ENCODE results near the gene FAM149A.

FAM149A gene

GRCh38 chr4:186096681-186097165 lies 7.8 kb upstream of the FAM149A start:
- Histone ChIP-seq H2AK5ac (ENCODE audit: low read length, severe bottlenecking) (no peak overlapping the region), H3K27me3 (ENCODE audit: control insufficient read depth in 1 of 2, insufficient read depth in 1 of 2, low read length in 2 of 2) (peaks cover 11 to 15% of the 10 kb centered on the region in 2 experiments), H3K23ac (ENCODE audit: low read length in 2 of 2) (no peak overlapping the region), H3K4ac (ENCODE audit: low read depth in 1 of 2, low read length in 2 of 2) (no peak overlapping the region), H4K8ac (ENCODE audit: low read length) (no peak overlapping the region), H3K18ac (ENCODE audit: low read depth in 1 of 2, low read length in 2 of 2) (no peak overlapping the region), H2BK120ac (ENCODE audit: low read depth, low read length) (no peak overlapping the region), H3K4me3 (ENCODE audit: insufficient read depth in 1 of 2, low read depth in 1 of 2, low read length in 2 of 2) (no peak overlapping the region), H3K4me1 (ENCODE audit: control insufficient read depth, insufficient read depth, low read depth, low read length) (peaks cover 2% of the 10 kb centered on the region), H3K9ac (ENCODE audit: low read length) (no peak overlapping the region), H2AFZ (ENCODE audit: low read depth, low read length) (peak overlapping the region; percentile 39), H2BK12ac (ENCODE audit: low read length in 2 of 2) (no peak overlapping the region), H2BK5ac (ENCODE audit: low read depth, low read length, poor library complexity, severe bottlenecking) (no peak overlapping the region), H3K9me3 (ENCODE audit: control insufficient read depth, low read length) (no peaks in the 10 kb centered on the region), H3K36me3 (ENCODE audit: control insufficient read depth in 1 of 2, insufficient read depth in 2 of 2, low read depth in 1 of 2, low read length in 2 of 2) (no peaks in the 10 kb centered on the region), H3K4me2 (ENCODE audit: low read length, poor library complexity, severe bottlenecking) (no peak overlapping the region), H3K79me1 (replicated peaks; ENCODE audit: low read length, poor library complexity, severe bottlenecking) (no peaks in the 10 kb centered on the region), H2BK15ac (ENCODE audit: low read depth, poor library complexity, severe bottlenecking) (no peak overlapping the region), H3K27ac (ENCODE audit: low read length, poor library complexity, severe bottlenecking) (no peak overlapping the region), H3K14ac (ENCODE audit: low read length in 2 of 2) (no peak overlapping the region), H4K91ac (ENCODE audit: low read length) (no peak overlapping the region)
- WGBS: 58% methylated on average over 9 of the region's 9 CpGs
- no peak for DNase-seq

GRCh38 chr4:186097386-186097785 lies 7.1 kb upstream of the FAM149A start:
- no peak overlapping the region for H2BK5ac ChIP-seq (ENCODE audit: low read depth, low read length, poor library complexity, severe bottlenecking)
- no peak overlapping the region for H2AK5ac ChIP-seq (ENCODE audit: low read length, severe bottlenecking)
- H3K4ac ChIP-seq (ENCODE audit: low read depth in 1 of 2, low read length in 2 of 2): no peak overlapping the region
- no peak for DNase-seq
- H3K9ac ChIP-seq (ENCODE audit: low read length): no peak overlapping the region
- H2BK120ac ChIP-seq (ENCODE audit: low read depth, low read length): no peak overlapping the region
- no peak overlapping the region for H4K8ac ChIP-seq (ENCODE audit: low read length)
- H3K23ac ChIP-seq (ENCODE audit: low read length in 2 of 2): no peak overlapping the region
- peaks cover 11 to 15% of the 10 kb centered on the region in 2 experiments for H3K27me3 ChIP-seq (ENCODE audit: control insufficient read depth in 1 of 2, insufficient read depth in 1 of 2, low read length in 2 of 2)
- H2BK12ac ChIP-seq (ENCODE audit: low read length in 2 of 2): no peak overlapping the region
- no peak overlapping the region for H3K18ac ChIP-seq (ENCODE audit: low read depth in 1 of 2, low read length in 2 of 2)
- no peak overlapping the region for H2BK15ac ChIP-seq (ENCODE audit: low read depth, poor library complexity, severe bottlenecking)
- no peaks in the 10 kb centered on the region for H3K9me3 ChIP-seq (ENCODE audit: control insufficient read depth, low read length)
- no peaks in the 10 kb centered on the region for H3K36me3 ChIP-seq (ENCODE audit: control insufficient read depth in 1 of 2, insufficient read depth in 2 of 2, low read depth in 1 of 2, low read length in 2 of 2)
- no peak overlapping the region for H4K91ac ChIP-seq (ENCODE audit: low read length)
- H3K14ac ChIP-seq (ENCODE audit: low read length in 2 of 2): no peak overlapping the region
- no peaks in the 10 kb centered on the region for H3K79me1 ChIP-seq (replicated peaks; ENCODE audit: low read length, poor library complexity, severe bottlenecking)
- peaks cover 2% of the 10 kb centered on the region for H3K4me1 ChIP-seq (ENCODE audit: control insufficient read depth, insufficient read depth, low read depth, low read length)
- H3K4me2 ChIP-seq (ENCODE audit: low read length, poor library complexity, severe bottlenecking): no peak overlapping the region
- no peak overlapping the region for H3K27ac ChIP-seq (ENCODE audit: low read length, poor library complexity, severe bottlenecking)
- no peak overlapping the region for H3K4me3 ChIP-seq (ENCODE audit: insufficient read depth in 1 of 2, low read depth in 1 of 2, low read length in 2 of 2)
- 65% methylated on average over 2 of the region's 5 CpGs for WGBS
- no peak overlapping the region for H2AFZ ChIP-seq (ENCODE audit: low read depth, low read length)

- no peak for DNase-seq
- H3K23ac ChIP-seq (ENCODE audit: low read length in 2 of 2): no peak overlapping the region
- H2BK5ac ChIP-seq (ENCODE audit: low read depth, low read length, poor library complexity, severe bottlenecking): no peak overlapping the region
- no peak overlapping the region for H4K8ac ChIP-seq (ENCODE audit: low read length)
- no peak overlapping the region for H3K4me3 ChIP-seq (ENCODE audit: insufficient read depth in 1 of 2, low read depth in 1 of 2, low read length in 2 of 2)
- no peak overlapping the region for H3K9ac ChIP-seq (ENCODE audit: low read length)
- H3K27ac ChIP-seq (ENCODE audit: low read length, poor library complexity, severe bottlenecking): no peak overlapping the region
- H3K27me3 ChIP-seq (ENCODE audit: control insufficient read depth in 1 of 2, insufficient read depth in 1 of 2, low read length in 2 of 2): peaks cover 14 to 17% of the 10 kb centered on the region in 2 experiments
- no peak overlapping the region for H4K91ac ChIP-seq (ENCODE audit: low read length)
- H3K14ac ChIP-seq (ENCODE audit: low read length in 2 of 2): no peak overlapping the region
- H2BK120ac ChIP-seq (ENCODE audit: low read depth, low read length): no peak overlapping the region
- no peaks in the 10 kb centered on the region for H3K9me3 ChIP-seq (ENCODE audit: control insufficient read depth, low read length)
- no peak overlapping the region for H2AFZ ChIP-seq (ENCODE audit: low read depth, low read length)
- H2BK12ac ChIP-seq (ENCODE audit: low read length in 2 of 2): no peak overlapping the region
- peaks cover 15% of the 10 kb centered on the region for H3K4me1 ChIP-seq (ENCODE audit: control insufficient read depth, insufficient read depth, low read depth, low read length)
- no peak overlapping the region for H2BK15ac ChIP-seq (ENCODE audit: low read depth, poor library complexity, severe bottlenecking)
- H3K36me3 ChIP-seq (ENCODE audit: control insufficient read depth in 1 of 2, insufficient read depth in 2 of 2, low read depth in 1 of 2, low read length in 2 of 2): no peaks in the 10 kb centered on the region
- no peak overlapping the region for H3K4me2 ChIP-seq (ENCODE audit: low read length, poor library complexity, severe bottlenecking)
- WGBS: 94% methylated on average over 12 of the region's 12 CpGs
- no peak overlapping the region for H3K4ac ChIP-seq (ENCODE audit: low read depth in 1 of 2, low read length in 2 of 2)
- H3K18ac ChIP-seq (ENCODE audit: low read depth in 1 of 2, low read length in 2 of 2): no peak overlapping the region
- no peaks in the 10 kb centered on the region for H3K79me1 ChIP-seq (replicated peaks; ENCODE audit: low read length, poor library complexity, severe bottlenecking)
- no peak overlapping the region for H2AK5ac ChIP-seq (ENCODE audit: low read length, severe bottlenecking)
Measured at GRCh38 chr4:186102931-186103330, 1.6 kb upstream of the FAM149A start.

DNA sequence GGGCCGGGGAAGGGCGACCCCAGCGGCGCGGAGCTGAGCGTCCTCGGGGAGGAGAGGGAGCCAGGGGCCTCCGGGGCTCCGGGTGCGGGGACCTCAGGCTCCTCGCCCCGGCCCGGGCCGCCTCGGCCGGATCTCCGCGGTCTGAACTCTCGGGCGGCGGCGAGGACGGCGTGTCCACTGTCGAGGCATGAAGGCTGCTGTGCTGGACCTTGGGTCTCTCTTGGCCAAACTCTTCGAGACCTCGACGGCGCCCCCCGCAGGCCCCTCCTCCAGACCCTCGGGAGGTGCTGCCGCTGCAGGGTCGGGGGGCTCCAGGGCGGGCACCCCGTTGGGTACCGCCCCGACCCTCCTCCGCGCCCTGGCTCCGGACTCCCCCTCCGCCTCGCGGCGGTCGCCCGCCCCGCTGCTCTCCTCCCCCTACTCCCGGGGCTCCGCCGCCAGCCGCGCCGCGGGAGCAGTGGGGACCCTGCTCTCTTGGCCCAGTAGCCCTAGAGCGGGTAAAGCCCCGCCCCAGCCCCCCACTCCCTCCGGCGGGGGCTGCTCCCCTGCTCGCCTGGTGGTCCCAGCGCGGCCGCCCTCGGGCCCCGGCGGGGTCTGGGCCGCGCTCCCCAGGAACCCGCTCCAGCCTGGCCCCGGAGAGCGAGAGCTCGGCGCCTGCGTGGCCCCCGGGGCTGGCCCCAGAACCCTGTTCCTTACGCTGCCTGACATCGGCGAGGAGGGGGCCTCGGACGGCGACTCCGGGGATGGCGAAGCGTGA lies 564 bp downstream of the FAM149A start:
- Histone ChIP-seq H3K18ac (ENCODE audit: low read depth in 1 of 2, low read length in 2 of 2) (no peak overlapping the region), H3K27ac (ENCODE audit: low read length, poor library complexity, severe bottlenecking) (no peak overlapping the region), H2BK15ac (ENCODE audit: low read depth, poor library complexity, severe bottlenecking) (peak overlapping the region; percentile 28), H3K23ac (ENCODE audit: low read length in 2 of 2) (no peak overlapping the region), H3K36me3 (ENCODE audit: control insufficient read depth in 1 of 2, insufficient read depth in 2 of 2, low read depth in 1 of 2, low read length in 2 of 2) (no peaks in the 10 kb centered on the region), H4K91ac (ENCODE audit: low read length) (no peak overlapping the region), H2AK5ac (ENCODE audit: low read length, severe bottlenecking) (no peak overlapping the region), H3K14ac (ENCODE audit: low read length in 2 of 2) (no peak overlapping the region), H3K4me1 (ENCODE audit: control insufficient read depth, insufficient read depth, low read depth, low read length) (peaks cover 15% of the 10 kb centered on the region), H3K27me3 (ENCODE audit: control insufficient read depth in 1 of 2, insufficient read depth in 1 of 2, low read length in 2 of 2) (peaks cover 14 to 17% of the 10 kb centered on the region in 2 experiments), H2BK5ac (ENCODE audit: low read depth, low read length, poor library complexity, severe bottlenecking) (no peak overlapping the region), H3K4me3 (ENCODE audit: insufficient read depth in 1 of 2, low read depth in 1 of 2, low read length in 2 of 2) (peak overlapping the region; percentile 47 to 63), H2AFZ (ENCODE audit: low read depth, low read length) (no peak overlapping the region), H3K4ac (ENCODE audit: low read depth in 1 of 2, low read length in 2 of 2) (no peak overlapping the region), H2BK12ac (ENCODE audit: low read length in 2 of 2) (peak overlapping the region in 1 of 2 experiments; percentile 6), H3K9me3 (ENCODE audit: control insufficient read depth, low read length) (no peaks in the 10 kb centered on the region), H3K9ac (ENCODE audit: low read length) (peak overlapping the region; percentile 19), H2BK120ac (ENCODE audit: low read depth, low read length) (no peak overlapping the region), H3K79me1 (replicated peaks; ENCODE audit: low read length, poor library complexity, severe bottlenecking) (no peaks in the 10 kb centered on the region), H4K8ac (ENCODE audit: low read length) (no peak overlapping the region), H3K4me2 (ENCODE audit: low read length, poor library complexity, severe bottlenecking) (peak overlapping the region; percentile 98)
- DNase-seq: peak; percentile 25
- WGBS: 3% methylated on average over 78 of the region's 83 CpGs
